HepG2 (cell line): ENCODE measurements around the gene AHCYL1. TPM values are rescaled to one million over a fixed set of nuclear protein-coding genes. Genes with fewer than 3 reads are reported as not detected.

Experiments
- BHLHE40 ChIP-seq: IDR thresholded peaks from 2 replicates; pipeline ENCODE4 v1.6.1; 2011; ENCODE audit warnings: low read length, improper control_type of control experiment
- HOXD1 ChIP-seq: sonication (generic); formaldehyde crosslinking; IDR thresholded peaks from 2 replicates; pipeline ENCODE4 v1.5.0; 2020; ENCODE audit warnings: missing genetic modification reagents
- JUNB ChIP-seq: sonication (generic); formaldehyde crosslinking; IDR thresholded peaks from 2 replicates; pipeline ENCODE4 v1.8.0; 2022; ENCODE audit warnings: missing genetic modification reagents, mild to moderate bottlenecking, borderline replicate concordance
- KLF12 ChIP-seq: sonication (generic); formaldehyde crosslinking; IDR thresholded peaks from 2 replicates; pipeline ENCODE4 v1.4.0; 2020; ENCODE audit warnings: missing genetic modification reagents, borderline replicate concordance
- MED1 ChIP-seq: sonication (generic); formaldehyde crosslinking; IDR thresholded peaks from 2 replicates; pipeline ENCODE4 v1.4.0; 2020; ENCODE audit warnings: missing genetic modification reagents
- MIER2 ChIP-seq: IDR thresholded peaks from 2 replicates; pipeline ENCODE4 v1.6.1; 2016; ENCODE audit warnings: missing biosample characterization, missing genetic modification reagents
- NFATC3 ChIP-seq: sonication (generic); formaldehyde crosslinking; IDR thresholded peaks from 2 replicates; pipeline ENCODE4 v1.5.1; 2020; ENCODE audit warnings: mild to moderate bottlenecking, missing genetic modification reagents
- NFE2 ChIP-seq: sonication (generic); formaldehyde crosslinking; IDR thresholded peaks from 2 replicates; pipeline ENCODE4 v1.4.0; 2020; ENCODE audit warnings: missing genetic modification reagents
- NR1H2 ChIP-seq: sonication (generic); formaldehyde crosslinking; IDR thresholded peaks from 2 replicates; pipeline ENCODE4 v1.8.1; 2022; ENCODE audit warnings: low read depth, missing genetic modification reagents, borderline replicate concordance
- PRMT3 ChIP-seq: sonication (generic); formaldehyde crosslinking; IDR thresholded peaks from 2 replicates; pipeline ENCODE4 v1.8.1; 2022; ENCODE audit warnings: low read depth, mild to moderate bottlenecking, moderate library complexity, missing genetic modification reagents, borderline replicate concordance
- SRSF4 ChIP-seq: fragments of 200-400 bp; formaldehyde crosslinking; IDR thresholded peaks from one replicate; pipeline ENCODE4 v1.6.1; 2018; ENCODE audit warnings: mild to moderate bottlenecking, low read depth, low read length, moderate library complexity; ENCODE audit not compliant: poor library complexity, severe bottlenecking
- TARDBP ChIP-seq: sonication (generic); formaldehyde crosslinking; IDR thresholded peaks from 2 replicates; pipeline ENCODE4 v1.8.0; 2022; ENCODE audit warnings: mild to moderate bottlenecking, missing genetic modification reagents
- ZBTB3 ChIP-seq: sonication (generic); formaldehyde crosslinking; IDR thresholded peaks from 2 replicates; pipeline ENCODE4 v1.4.0; 2020; ENCODE audit warnings: low read depth, mild to moderate bottlenecking, moderate library complexity, missing genetic modification reagents, borderline replicate concordance
- ZFAT ChIP-seq: sonication (generic); formaldehyde crosslinking; conservative IDR thresholded peaks from 2 replicates; pipeline ENCODE4 v1.8.1; 2023; ENCODE audit warnings: missing genetic modification reagents, inconsistent platforms
- ZNF441 ChIP-seq: sonication (generic); formaldehyde crosslinking; IDR thresholded peaks from 2 replicates; pipeline ENCODE4 v1.7.0; 2021; ENCODE audit warnings: missing genetic modification reagents, borderline replicate concordance
- ZNF780A ChIP-seq: sonication (generic); formaldehyde crosslinking; IDR thresholded peaks from 2 replicates; pipeline ENCODE4 v1.8.0; 2022; ENCODE audit warnings: mild to moderate bottlenecking, missing genetic modification reagents, moderate library complexity
- ZNF891 ChIP-seq: sonication (generic); formaldehyde crosslinking; IDR thresholded peaks from 2 replicates; pipeline ENCODE4 v1.5.0; 2020; ENCODE audit warnings: mild to moderate bottlenecking, missing genetic modification reagents
- polyA plus RNA-seq, 8 experiments: library from polyadenylated mRNA; depleted of rRNA in 3 of 8; stranded (reverse) in 7 of 8; unstranded in 1 of 8; fragments of >200 nt; fragmentation: Illumina TruSeq in 4 of 8; extraction: Trizol in 4 of 8; gene quantifications; 2 replicates each; pipeline versions ENCODE4 v1.2.1 to v1.2.3, GENCODE V29; 2011 to 2016; ENCODE audit warnings: low read depth in 4 of 8, missing spikeins in 1 of 8, mixed read lengths in 1 of 8; ENCODE audit not compliant: insufficient read depth in 1 of 8
- total RNA-seq, 5 experiments: library from RNA; depleted of rRNA; stranded (reverse); fragments of >200 nt; fragmentation: Illumina TruSeq; extraction: Trizol; gene quantifications; 2 replicates each; pipeline ENCODE4 v1.2.3, GENCODE V29; 2016; ENCODE audit warnings: low read depth in 1 of 5
- TF ChIP-seq, protein P1 (sequence below): sonication (generic); formaldehyde crosslinking; IDR thresholded peaks from 2 replicates; pipeline ENCODE4 v1.5.1; 2020; ENCODE audit warnings: missing genetic modification reagents, mild to moderate bottlenecking, borderline replicate concordance
- TF ChIP-seq, protein P2 (sequence below): sonication (generic); formaldehyde crosslinking; IDR thresholded peaks from 2 replicates; pipeline ENCODE4 v1.8.0; 2022; ENCODE audit warnings: missing genetic modification reagents, mild to moderate bottlenecking, moderate library complexity, borderline replicate concordance
- TF ChIP-seq, protein P3 (sequence below): sonication (generic); formaldehyde crosslinking; IDR thresholded peaks from 2 replicates; pipeline ENCODE4 v1.4.0; 2020; ENCODE audit warnings: missing genetic modification reagents, borderline replicate concordance

AHCYL1 gene
- total and polyA plus RNA-seq, 2 of the 13 experiments (the other 11 are each of a cell fraction or from before 2014, with no cell fraction given) = 40.9 to 76.3 TPM

DNA sequence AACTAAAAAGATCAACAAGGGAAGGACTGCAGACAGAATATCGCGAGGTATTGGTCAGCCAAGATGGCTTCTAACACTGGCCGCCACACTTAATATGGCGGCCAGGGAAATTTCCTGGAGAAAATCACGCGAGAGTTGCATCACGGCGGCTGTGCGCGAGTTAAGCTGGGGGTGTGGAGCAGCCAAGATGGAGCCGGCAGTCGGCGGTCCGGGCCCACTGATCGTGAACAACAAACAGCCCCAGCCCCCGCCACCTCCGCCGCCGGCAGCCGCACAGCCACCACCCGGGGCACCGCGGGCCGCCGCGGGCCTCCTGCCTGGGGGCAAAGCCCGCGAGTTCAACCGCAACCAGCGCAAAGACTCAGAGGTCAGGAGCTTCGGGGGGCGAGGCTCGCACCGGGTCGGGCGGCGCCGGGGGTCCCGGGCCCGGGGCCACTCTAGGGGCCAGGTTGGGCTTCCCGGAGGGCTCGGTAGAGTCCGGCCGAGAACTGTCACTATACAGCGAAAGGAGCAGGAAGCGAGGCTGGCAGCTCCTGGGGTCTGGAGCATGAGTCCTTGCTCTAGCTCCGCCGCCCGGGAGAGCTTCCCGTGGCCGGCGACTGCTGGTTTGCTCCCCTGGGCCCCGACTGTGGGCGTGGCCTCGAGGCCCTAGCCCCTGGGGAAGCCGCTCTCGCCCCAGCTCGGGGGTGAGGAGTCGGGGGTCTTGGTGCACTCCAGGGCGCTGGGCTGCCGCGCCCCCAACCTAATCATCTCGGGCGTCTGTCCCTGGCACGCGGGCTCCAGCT lies 50.1 kb downstream of the AHCYL1 start, which contains the start of gene STRIP1 (continued):
- no peak for TF ChIP-seq PRMT3
- 0 out of 2 replicates have a peak, but pooled peaks have one; percentile 52 for TF ChIP-seq KLF12
- TF ChIP-seq, protein P1, sequence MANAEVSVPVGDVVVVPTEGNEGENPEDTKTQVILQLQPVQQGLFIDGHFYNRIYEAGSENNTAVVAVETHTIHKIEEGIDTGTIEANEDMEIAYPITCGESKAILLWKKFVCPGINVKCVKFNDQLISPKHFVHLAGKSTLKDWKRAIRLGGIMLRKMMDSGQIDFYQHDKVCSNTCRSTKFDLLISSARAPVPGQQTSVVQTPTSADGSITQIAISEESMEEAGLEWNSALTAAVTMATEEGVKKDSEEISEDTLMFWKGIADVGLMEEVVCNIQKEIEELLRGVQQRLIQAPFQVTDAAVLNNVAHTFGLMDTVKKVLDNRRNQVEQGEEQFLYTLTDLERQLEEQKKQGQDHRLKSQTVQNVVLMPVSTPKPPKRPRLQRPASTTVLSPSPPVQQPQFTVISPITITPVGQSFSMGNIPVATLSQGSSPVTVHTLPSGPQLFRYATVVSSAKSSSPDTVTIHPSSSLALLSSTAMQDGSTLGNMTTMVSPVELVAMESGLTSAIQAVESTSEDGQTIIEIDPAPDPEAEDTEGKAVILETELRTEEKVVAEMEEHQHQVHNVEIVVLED (CRISPR knock-in tag) = peak; percentile 80
- TF ChIP-seq BHLHE40 = no peak
- TF ChIP-seq NR1H2 = no peak
- TF ChIP-seq ZBTB3 (CRISPR knock-in tag) = no peak
- TF ChIP-seq ZFAT = 0 out of 2 replicates have a peak, but pooled peaks have one; percentile 53
- TF ChIP-seq NFE2 (CRISPR knock-in tag) = no peak
- TF ChIP-seq ZNF780A (CRISPR knock-in tag) = no peak
- TF ChIP-seq, protein P2, sequence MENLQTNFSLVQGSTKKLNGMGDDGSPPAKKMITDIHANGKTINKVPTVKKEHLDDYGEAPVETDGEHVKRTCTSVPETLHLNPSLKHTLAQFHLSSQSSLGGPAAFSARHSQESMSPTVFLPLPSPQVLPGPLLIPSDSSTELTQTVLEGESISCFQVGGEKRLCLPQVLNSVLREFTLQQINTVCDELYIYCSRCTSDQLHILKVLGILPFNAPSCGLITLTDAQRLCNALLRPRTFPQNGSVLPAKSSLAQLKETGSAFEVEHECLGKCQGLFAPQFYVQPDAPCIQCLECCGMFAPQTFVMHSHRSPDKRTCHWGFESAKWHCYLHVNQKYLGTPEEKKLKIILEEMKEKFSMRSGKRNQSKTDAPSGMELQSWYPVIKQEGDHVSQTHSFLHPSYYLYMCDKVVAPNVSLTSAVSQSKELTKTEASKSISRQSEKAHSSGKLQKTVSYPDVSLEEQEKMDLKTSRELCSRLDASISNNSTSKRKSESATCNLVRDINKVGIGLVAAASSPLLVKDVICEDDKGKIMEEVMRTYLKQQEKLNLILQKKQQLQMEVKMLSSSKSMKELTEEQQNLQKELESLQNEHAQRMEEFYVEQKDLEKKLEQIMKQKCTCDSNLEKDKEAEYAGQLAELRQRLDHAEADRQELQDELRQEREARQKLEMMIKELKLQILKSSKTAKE (CRISPR knock-in tag) = no peak
- TF ChIP-seq ZNF441 (CRISPR knock-in tag) = 0 out of 2 replicates have a peak, but pooled peaks have one; percentile 23
- TF ChIP-seq ZNF891 = peak; percentile 34; the same call in 1 of the 2 replicates
- TF ChIP-seq JUNB (CRISPR knock-in tag) = no peak
- no peak for TF ChIP-seq MIER2 (CRISPR knock-in tag)
- TF ChIP-seq TARDBP = peak; percentile 56; the same call in 1 of the 2 replicates
- 0 out of 2 replicates have a peak, but pooled peaks have one; percentile 36 for TF ChIP-seq HOXD1 (CRISPR knock-in tag)
- TF ChIP-seq NFATC3 = no peak
- peak; percentile 35 for TF ChIP-seq MED1 (CRISPR knock-in tag)
- TF ChIP-seq, protein P3, sequence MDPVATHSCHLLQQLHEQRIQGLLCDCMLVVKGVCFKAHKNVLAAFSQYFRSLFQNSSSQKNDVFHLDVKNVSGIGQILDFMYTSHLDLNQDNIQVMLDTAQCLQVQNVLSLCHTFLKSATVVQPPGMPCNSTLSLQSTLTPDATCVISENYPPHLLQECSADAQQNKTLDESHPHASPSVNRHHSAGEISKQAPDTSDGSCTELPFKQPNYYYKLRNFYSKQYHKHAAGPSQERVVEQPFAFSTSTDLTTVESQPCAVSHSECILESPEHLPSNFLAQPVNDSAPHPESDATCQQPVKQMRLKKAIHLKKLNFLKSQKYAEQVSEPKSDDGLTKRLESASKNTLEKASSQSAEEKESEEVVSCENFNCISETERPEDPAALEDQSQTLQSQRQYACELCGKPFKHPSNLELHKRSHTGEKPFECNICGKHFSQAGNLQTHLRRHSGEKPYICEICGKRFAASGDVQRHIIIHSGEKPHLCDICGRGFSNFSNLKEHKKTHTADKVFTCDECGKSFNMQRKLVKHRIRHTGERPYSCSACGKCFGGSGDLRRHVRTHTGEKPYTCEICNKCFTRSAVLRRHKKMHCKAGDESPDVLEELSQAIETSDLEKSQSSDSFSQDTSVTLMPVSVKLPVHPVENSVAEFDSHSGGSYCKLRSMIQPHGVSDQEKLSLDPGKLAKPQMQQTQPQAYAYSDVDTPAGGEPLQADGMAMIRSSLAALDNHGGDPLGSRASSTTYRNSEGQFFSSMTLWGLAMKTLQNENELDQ (CRISPR knock-in tag) = no peak
- TF ChIP-seq SRSF4 = no peak
